Left kidney (tissue), 2 donors: ENCODE results near the gene SEMA3E. TPM values are rescaled to one million over a fixed set of nuclear protein-coding genes. Genes with fewer than 3 reads are reported as not detected.
"Not testable (repeated sequence)": the region's sequence is repeated elsewhere in the genome, so short reads cannot be mapped to it uniquely, and the experiment has no call there.

Experiments
- DNase-seq: peaks from one replicate; pipeline ENCODE4 v3.0.0-alpha.2; 2013
- polyA plus RNA-seq: library from polyadenylated mRNA; unstranded; fragments of 120-200 nt; gene quantifications from one replicate; pipeline ENCODE4 v1.2.1, GENCODE V29; 2013; ENCODE audit not compliant: insufficient read length

The SEMA3E gene
- polyA plus RNA-seq, 1 donor, result 1.3 TPM

GRCh38 chr7:83486957-83487356 lies 162.0 kb downstream of the SEMA3E start:
- no peak for DNase-seq

GRCh38 chr7:83486536-83486935 lies 162.4 kb downstream of the SEMA3E start:
- DNase-seq, result no peak

GRCh38 chr7:83484826-83485225 lies 164.1 kb downstream of the SEMA3E start:
- no peak for DNase-seq

GRCh38 chr7:83484266-83484665 lies 164.7 kb downstream of the SEMA3E start:
- no peak for DNase-seq

- no peak for DNase-seq
Observed at GRCh38 chr7:83478616-83479015, 170.3 kb downstream of the SEMA3E start.

GRCh38 chr7:83476511-83477050 lies 172.4 kb downstream of the SEMA3E start:
- DNase-seq, result no peak

GRCh38 chr7:83475420-83475819 lies 173.5 kb downstream of the SEMA3E start:
- no peak for DNase-seq

- DNase-seq, result no peak
Observed at GRCh38 chr7:83472376-83472775, 176.6 kb downstream of the SEMA3E start.

GRCh38 chr7:83469491-83469890 lies 179.4 kb downstream of the SEMA3E start:
- no peak for DNase-seq

- no peak for DNase-seq
Observed at GRCh38 chr7:83469076-83469475, 179.9 kb downstream of the SEMA3E start.

GRCh38 chr7:83468251-83468739 lies 180.6 kb downstream of the SEMA3E start:
- DNase-seq, result peak; percentile 57

- DNase-seq, result no peak
Observed at GRCh38 chr7:83467493-83467892, 181.4 kb downstream of the SEMA3E start.

GRCh38 chr7:83466956-83467355 lies 182.0 kb downstream of the SEMA3E start:
- DNase-seq, result no peak

- DNase-seq, result no peak
Observed at GRCh38 chr7:83466187-83466923, 182.6 kb downstream of the SEMA3E start.

- DNase-seq, result no peak
Observed at GRCh38 chr7:83465643-83466042, 183.3 kb downstream of the SEMA3E start.

- DNase-seq, result not testable (repeated sequence)
Observed at GRCh38 chr7:83461820-83462219, 187.1 kb downstream of the SEMA3E start.

GRCh38 chr7:83459930-83460653 lies 188.8 kb downstream of the SEMA3E start:
- DNase-seq, result not testable (repeated sequence)

GRCh38 chr7:83459101-83459929 lies 189.6 kb downstream of the SEMA3E start:
- DNase-seq, result not testable (repeated sequence)

GRCh38 chr7:83457022-83457892 lies 191.7 kb downstream of the SEMA3E start:
- no peak for DNase-seq

GRCh38 chr7:83456413-83456812 lies 192.5 kb downstream of the SEMA3E start:
- no peak for DNase-seq

GRCh38 chr7:83455612-83456011 lies 193.3 kb downstream of the SEMA3E start:
- DNase-seq, result no peak
